ENCODE data around the gene OSBPL7.

DNA sequence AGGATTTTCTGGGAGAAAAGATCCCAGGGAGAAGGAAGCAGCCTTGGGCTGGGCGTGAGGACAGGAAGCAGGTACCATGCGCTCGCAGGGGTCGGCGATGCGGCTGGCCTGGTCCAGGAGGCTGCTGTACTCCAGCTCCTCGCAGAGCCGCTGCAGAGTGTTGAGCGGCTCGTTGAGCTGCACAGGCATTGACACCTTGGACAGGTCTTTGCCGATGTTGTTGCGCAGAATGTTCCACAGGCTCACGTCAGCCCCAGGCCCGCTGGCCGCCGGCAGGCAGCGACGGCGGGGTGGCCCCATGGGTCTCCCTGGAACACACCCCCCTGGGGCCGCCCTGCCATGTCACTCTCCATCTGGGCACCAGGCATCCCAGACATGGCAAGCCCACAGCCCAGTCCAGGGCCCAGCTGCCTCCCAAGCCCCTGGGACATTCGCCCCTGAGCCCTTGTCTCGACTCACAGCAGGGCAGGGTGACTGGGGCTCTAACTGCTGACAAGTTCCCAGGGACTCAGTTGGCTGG, 8.0 kb downstream of the OSBPL7 start:
- TF ChIP-seq HDAC1 (CRISPR knock-in tag; IDR thresholded peaks at IDR 0.05) (no peak), SMARCC2 (IDR thresholded peaks at IDR 0.05) (no peak), HOXA7 (CRISPR knock-in tag; IDR thresholded peaks at IDR 0.05) (no peak), ZSCAN9 (CRISPR knock-in tag; IDR thresholded peaks at IDR 0.05; ENCODE audit: borderline replicate concordance) (no peak), MYC (CRISPR knock-in tag; IDR thresholded peaks at IDR 0.05; ENCODE audit: borderline replicate concordance) (no peak), ZNF234 (CRISPR knock-in tag; conservative IDR thresholded peaks at IDR 0.05) (no peak), POLR2A (IDR thresholded peaks at IDR 0.05; ENCODE audit: insufficient read depth in 1 of 2, low read depth in 2 of 2, low read length in 2 of 2) (no peak), FOXK2 (IDR thresholded peaks at IDR 0.05) (no peak), KDM5A (IDR thresholded peaks at IDR 0.05; ENCODE audit: borderline replicate concordance, low read length) (no peak)
- TF ChIP-seq, protein P1, sequence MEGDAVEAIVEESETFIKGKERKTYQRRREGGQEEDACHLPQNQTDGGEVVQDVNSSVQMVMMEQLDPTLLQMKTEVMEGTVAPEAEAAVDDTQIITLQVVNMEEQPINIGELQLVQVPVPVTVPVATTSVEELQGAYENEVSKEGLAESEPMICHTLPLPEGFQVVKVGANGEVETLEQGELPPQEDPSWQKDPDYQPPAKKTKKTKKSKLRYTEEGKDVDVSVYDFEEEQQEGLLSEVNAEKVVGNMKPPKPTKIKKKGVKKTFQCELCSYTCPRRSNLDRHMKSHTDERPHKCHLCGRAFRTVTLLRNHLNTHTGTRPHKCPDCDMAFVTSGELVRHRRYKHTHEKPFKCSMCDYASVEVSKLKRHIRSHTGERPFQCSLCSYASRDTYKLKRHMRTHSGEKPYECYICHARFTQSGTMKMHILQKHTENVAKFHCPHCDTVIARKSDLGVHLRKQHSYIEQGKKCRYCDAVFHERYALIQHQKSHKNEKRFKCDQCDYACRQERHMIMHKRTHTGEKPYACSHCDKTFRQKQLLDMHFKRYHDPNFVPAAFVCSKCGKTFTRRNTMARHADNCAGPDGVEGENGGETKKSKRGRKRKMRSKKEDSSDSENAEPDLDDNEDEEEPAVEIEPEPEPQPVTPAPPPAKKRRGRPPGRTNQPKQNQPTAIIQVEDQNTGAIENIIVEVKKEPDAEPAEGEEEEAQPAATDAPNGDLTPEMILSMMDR (CRISPR knock-in tag; IDR thresholded peaks at IDR 0.05) = no peak
- TF ChIP-seq, protein P2, sequence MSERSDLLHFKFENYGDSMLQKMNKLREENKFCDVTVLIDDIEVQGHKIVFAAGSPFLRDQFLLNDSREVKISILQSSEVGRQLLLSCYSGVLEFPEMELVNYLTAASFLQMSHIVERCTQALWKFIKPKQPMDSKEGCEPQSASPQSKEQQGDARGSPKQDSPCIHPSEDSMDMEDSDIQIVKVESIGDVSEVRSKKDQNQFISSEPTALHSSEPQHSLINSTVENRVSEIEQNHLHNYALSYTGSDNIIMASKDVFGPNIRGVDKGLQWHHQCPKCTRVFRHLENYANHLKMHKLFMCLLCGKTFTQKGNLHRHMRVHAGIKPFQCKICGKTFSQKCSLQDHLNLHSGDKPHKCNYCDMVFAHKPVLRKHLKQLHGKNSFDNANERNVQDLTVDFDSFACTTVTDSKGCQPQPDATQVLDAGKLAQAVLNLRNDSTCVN (CRISPR knock-in tag; IDR thresholded peaks at IDR 0.05; ENCODE audit: borderline replicate concordance) = no peak
- TF ChIP-seq, protein P3, sequence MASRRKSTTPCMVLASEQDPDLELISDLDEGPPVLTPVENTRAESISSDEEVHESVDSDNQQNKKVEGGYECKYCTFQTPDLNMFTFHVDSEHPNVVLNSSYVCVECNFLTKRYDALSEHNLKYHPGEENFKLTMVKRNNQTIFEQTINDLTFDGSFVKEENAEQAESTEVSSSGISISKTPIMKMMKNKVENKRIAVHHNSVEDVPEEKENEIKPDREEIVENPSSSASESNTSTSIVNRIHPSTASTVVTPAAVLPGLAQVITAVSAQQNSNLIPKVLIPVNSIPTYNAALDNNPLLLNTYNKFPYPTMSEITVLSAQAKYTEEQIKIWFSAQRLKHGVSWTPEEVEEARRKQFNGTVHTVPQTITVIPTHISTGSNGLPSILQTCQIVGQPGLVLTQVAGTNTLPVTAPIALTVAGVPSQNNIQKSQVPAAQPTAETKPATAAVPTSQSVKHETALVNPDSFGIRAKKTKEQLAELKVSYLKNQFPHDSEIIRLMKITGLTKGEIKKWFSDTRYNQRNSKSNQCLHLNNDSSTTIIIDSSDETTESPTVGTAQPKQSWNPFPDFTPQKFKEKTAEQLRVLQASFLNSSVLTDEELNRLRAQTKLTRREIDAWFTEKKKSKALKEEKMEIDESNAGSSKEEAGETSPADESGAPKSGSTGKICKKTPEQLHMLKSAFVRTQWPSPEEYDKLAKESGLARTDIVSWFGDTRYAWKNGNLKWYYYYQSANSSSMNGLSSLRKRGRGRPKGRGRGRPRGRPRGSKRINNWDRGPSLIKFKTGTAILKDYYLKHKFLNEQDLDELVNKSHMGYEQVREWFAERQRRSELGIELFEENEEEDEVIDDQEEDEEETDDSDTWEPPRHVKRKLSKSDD (CRISPR knock-in tag; IDR thresholded peaks at IDR 0.05; ENCODE audit: low read depth) = no peak
- TF ChIP-seq, protein P4, sequence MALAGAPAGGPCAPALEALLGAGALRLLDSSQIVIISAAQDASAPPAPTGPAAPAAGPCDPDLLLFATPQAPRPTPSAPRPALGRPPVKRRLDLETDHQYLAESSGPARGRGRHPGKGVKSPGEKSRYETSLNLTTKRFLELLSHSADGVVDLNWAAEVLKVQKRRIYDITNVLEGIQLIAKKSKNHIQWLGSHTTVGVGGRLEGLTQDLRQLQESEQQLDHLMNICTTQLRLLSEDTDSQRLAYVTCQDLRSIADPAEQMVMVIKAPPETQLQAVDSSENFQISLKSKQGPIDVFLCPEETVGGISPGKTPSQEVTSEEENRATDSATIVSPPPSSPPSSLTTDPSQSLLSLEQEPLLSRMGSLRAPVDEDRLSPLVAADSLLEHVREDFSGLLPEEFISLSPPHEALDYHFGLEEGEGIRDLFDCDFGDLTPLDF (CRISPR knock-in tag; IDR thresholded peaks at IDR 0.05) = no peak
- TF ChIP-seq, protein P5, sequence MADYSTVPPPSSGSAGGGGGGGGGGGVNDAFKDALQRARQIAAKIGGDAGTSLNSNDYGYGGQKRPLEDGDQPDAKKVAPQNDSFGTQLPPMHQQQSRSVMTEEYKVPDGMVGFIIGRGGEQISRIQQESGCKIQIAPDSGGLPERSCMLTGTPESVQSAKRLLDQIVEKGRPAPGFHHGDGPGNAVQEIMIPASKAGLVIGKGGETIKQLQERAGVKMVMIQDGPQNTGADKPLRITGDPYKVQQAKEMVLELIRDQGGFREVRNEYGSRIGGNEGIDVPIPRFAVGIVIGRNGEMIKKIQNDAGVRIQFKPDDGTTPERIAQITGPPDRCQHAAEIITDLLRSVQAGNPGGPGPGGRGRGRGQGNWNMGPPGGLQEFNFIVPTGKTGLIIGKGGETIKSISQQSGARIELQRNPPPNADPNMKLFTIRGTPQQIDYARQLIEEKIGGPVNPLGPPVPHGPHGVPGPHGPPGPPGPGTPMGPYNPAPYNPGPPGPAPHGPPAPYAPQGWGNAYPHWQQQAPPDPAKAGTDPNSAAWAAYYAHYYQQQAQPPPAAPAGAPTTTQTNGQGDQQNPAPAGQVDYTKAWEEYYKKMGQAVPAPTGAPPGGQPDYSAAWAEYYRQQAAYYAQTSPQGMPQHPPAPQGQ (CRISPR knock-in tag; IDR thresholded peaks at IDR 0.05; ENCODE audit: borderline replicate concordance) = no peak

Data from HepG2 (cell line).